Fibroblast of pulmonary artery (primary cell): ENCODE data around the gene TEX29.

Experiments used
- DNase-seq: peaks from one replicate; pipeline ENCODE4 v3.0.0-alpha.2; 2010; ENCODE audit warnings: low read depth
- H3K4me3 ChIP-seq: replicated peaks from 2 replicates; pipeline ENCODE4 v1.5.1; 2011; ENCODE audit warnings: low read depth, mild to moderate bottlenecking, control low read depth, low read length, moderate library complexity
- CTCF ChIP-seq: IDR thresholded peaks from 2 replicates; pipeline ENCODE4 v1.5.1; 2011; ENCODE audit warnings: mild to moderate bottlenecking, control low read depth, low read length, inconsistent platforms; ENCODE audit errors: missing control alignments

Gene TEX29

DNA sequence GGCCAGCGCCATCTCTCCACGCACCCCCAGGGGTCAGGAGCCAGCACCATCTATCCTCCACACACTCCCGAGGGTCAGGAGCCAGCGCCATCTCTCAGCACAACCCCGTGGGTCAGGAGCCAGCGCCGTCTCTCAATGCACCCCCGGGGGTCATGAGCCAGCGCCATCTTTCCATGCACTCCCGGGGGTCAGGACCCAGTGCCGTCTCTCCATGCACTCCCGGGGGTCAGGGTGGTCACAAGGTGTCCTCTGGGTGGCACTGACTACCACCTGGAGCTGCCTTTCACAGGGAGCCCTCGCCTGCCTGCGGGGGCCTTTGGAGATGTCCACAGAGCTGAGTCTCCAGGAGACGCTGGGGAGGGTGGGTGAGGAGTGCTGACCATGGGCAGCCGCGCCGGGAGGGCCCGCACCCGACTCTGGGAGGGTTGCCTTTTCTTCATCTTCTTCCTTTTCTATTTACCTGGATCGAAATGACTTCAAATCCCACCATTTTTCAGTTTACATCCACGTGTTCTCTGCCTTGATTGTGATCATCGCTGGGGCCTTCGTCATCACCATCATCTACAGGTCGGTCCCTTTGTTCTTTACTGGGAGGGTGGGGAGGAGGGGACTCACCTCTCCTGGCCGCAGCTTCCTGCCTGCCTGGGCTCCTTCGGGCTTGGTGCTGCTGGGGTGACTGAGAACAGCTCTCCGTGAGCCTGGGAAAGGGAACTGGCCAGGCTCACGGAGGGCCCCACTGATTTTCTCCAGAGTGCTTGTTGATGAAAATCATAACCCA lies 19.1 kb downstream of the TEX29 start:
- DNase-seq = no peak
- no peak overlapping the region for H3K4me3 ChIP-seq

GRCh38 chr13:111341886-111342285 lies 21.4 kb downstream of the TEX29 start:
- no peak for TF ChIP-seq CTCF
- no peak overlapping the region for H3K4me3 ChIP-seq
- DNase-seq = no peak

More for the DNA sequence above, 19.1 kb downstream of the TEX29 start:
- TF ChIP-seq CTCF = no peak

- no peak overlapping the region for H3K4me3 ChIP-seq
- DNase-seq = no peak
- no peak for TF ChIP-seq CTCF
Observed at GRCh38 chr13:111342721-111343120, 22.3 kb downstream of the TEX29 start.

DNA sequence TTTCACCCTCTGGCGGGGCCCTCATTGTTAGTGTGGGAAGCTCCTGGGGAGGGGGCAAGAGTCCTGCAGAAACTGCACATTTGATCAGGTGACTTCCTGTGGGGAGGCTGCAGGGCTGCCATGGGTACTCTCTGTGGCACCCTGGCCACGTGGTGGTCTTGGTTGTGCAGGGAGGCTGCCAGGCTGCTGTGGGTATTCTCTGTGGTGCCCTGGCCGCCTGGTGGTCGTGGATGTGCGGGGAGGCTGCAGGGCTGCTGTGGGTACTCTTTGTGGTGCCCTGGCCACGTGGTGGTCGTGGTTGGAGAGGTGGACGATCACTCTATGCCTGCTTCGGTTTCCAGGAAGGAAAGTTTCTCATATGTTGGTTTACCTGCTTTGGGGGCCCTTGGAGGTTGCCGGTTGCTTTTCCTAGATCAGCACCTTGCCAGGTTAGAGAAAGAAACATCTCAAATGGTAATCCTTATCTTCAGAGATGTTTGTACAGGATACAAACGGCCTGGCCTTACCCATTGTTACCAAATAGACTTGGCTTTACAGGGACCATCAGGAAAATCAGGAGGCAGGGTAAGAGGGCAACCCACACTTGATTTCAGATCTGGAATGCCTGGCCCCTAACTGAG lies 22.9 kb downstream of the TEX29 start:
- no peak overlapping the region for H3K4me3 ChIP-seq
- no peak for TF ChIP-seq CTCF
- DNase-seq = no peak

- peak; percentile 3 for DNase-seq
- no peak overlapping the region for H3K4me3 ChIP-seq
- TF ChIP-seq CTCF = peak; percentile 25
Observed at GRCh38 chr13:111344471-111345191, 24.2 kb downstream of the TEX29 start.

DNA sequence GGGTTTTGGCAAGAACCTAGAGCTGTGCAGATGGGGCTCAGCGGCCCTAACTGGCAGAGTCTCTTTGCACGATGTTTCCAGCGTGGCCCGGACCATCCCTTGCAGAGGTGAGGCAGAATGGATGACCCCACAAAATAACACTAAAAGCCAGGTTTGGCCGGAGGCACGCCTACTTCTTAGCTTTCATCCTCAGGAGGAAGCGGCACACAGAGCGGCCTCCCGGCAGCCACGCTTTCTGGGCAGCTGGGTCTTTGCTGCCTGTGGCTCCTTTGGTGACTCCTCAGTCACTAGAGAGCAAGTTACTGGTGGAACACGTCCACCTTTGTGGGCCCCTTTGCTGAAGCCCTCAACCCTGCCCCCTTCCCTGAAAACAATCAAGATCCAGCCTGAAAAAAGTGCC lies 25.2 kb downstream of the TEX29 start:
- no peak for DNase-seq
- H3K4me3 ChIP-seq = no peak overlapping the region
- TF ChIP-seq CTCF = no peak
